GM21390 (cell line): ENCODE data around the gene ZNF470.

Source experiments
- ATAC-seq: cut with Tn5 transposase; IDR thresholded peaks from one replicate; pipeline ENCODE4 v1.9.1; 2021; ENCODE audit not compliant: unreplicated experiment

Gene ZNF470

DNA sequence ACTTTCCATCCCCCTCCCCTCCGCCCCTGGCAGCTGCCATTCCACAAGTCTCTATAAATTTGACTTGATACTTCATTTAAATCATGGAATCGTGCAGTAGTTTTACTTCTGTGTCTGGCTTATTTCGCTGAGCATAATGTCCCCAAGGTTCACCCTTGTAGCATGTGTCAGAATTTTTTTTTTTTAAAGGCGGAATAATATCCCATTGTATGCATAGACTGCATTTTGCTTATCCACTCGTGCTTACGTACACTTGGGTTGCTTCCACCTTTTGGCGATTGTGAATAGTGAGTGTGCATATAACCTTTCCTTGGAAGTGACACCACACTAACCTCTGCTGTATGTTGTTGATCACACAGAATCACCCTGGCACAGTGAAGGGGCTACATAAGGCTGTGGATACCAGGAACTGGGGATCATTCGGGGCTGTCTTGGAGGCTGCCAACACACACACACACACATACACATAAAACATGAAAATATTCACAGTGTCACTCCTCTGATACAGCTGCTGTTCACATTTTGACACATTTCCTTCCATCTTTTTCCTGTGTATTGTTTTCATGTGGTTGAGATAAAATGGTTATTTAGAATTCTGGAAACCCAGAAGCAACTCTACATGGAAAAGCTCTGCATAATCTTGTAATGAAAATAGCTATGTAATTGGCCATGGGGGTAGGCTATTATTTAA, 41.2 kb downstream of the ZNF470 start:
- no peak for ATAC-seq

- no peak for ATAC-seq
Observed at GRCh38 chr19:56611288-56611687, 44.0 kb downstream of the ZNF470 start.

DNA sequence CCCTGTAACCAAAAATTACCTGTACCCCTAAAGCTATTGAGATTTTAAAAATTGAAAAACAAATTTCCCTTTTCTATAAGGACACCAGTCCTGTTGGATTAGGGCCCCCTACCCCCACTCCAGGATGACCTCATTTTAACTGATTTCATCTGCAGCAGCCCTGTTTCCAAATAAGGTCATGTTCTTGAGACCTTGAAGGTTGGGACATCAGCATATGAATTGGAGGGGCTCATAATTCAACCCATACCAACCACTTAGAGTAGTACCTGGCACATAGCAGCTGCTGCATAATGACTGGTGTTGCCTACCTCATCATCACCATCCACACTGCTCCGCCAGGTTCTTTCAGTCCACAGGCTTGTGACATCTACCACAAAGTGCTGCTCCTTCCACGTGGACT, 45.5 kb downstream of the ZNF470 start:
- ATAC-seq: no peak

DNA sequence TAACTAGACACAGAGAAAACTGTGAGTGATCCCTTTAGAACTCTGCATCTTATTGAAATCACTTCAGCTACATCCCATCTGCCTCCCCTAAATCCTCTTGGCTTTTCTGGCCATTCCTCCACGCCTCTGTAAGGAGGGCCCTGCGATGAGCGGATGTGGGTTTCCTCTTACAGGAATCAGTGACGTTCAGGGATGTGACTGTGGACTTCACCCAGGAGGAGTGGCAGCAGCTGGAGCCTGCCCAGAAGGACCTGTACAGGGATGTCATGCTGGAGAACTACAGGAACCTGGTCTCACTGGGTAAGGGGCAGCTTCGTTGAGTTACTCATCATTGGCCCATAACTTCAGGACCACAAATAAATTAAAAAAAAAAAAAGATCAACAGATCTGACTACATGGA, 46.4 kb downstream of the ZNF470 start:
- no peak for ATAC-seq

- ATAC-seq: no peak
Observed at GRCh38 chr19:56617531-56617930, 50.3 kb downstream of the ZNF470 start.

- ATAC-seq: no peak
Observed at GRCh38 chr19:56619121-56619520, 51.9 kb downstream of the ZNF470 start.

- ATAC-seq: no peak
Observed at GRCh38 chr19:56622374-56622773, 55.1 kb downstream of the ZNF470 start.

- ATAC-seq: no peak
Observed at GRCh38 chr19:56623006-56623405, 55.7 kb downstream of the ZNF470 start.

DNA sequence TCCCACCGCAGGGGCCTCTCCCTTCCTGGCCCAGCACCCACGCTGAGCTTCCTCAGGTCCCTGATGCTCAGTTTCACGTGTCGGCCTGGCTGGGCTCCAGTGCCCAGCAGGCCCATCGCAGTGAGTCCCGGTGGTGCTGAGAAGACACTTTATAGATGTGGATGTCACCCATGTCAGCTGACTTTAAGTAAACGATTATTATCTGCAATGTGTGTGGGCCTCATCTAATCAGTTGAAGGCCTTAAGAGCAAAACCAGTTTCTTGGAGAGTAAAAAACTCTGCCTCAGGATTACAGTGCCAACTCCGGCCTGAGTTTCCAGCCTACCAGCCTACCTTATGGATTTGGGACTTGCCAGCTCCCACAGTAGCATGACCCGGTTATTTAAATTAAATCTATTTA, 58.4 kb downstream of the ZNF470 start:
- no peak for ATAC-seq

GRCh38 chr19:56633021-56633420, 65.8 kb downstream of the ZNF470 start:
- ATAC-seq: no peak

DNA sequence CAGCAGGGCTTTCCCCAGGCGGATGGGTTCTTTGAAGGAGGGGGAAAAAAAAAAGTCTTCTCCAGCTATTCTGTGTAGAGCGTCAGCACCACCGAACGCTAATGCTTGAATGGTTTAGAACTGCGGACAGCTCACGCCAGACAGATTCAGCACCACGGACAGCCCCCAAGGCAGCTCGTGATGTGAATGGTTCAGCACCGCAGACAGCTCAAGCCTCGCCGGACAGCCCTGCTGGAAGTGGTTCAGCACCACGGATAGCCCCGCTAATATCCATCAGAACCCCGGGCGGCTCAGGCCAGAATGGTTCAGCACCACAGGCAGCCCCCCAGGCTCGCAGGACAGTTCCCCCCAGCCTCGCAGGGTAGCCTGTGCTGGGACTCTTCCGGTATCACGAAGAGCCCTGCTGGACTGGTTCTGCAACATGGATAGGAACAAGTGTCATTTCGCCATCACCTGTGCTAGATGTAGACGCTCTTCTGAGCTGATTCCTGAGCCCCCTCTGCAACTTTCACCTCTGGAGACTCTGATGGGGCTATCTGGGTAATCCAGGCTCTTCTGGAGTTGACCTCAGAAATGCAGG, 70.8 kb downstream of the ZNF470 start:
- no peak for ATAC-seq
